ENCODE results near the gene RIN2. TPM values are rescaled to one million over a fixed set of nuclear protein-coding genes. Genes with fewer than 3 reads are reported as not detected.

RIN2 gene
- total RNA-seq, 2 donors from 2014 or later: 17.0 to 19.6 TPM

GRCh38 chr20:19783966-19784401 lies 25.9 kb downstream of the RIN2 start:
- DNase-seq: no peak
- no peak overlapping the region for H3K4me3 ChIP-seq (ENCODE audit: low read length)
- Mint-ChIP-seq H3K4me1 (peaks cover 18% of the 10 kb centered on the region), H3K9me3 (peaks cover 8% of the 10 kb centered on the region), H3K36me3 (ENCODE audit: low read depth) (peaks cover 3% of the 10 kb centered on the region), H3K4me3 (no peak overlapping the region), H3K27ac (no peak overlapping the region), H3K27me3 (ENCODE audit: insufficient read depth) (no peaks in the 10 kb centered on the region)
- H3K9me3 ChIP-seq (ENCODE audit: control insufficient read depth, low read length): peaks cover 10% of the 10 kb centered on the region
- H3K9ac ChIP-seq (ENCODE audit: extremely low read depth, low read length, poor library complexity, severe bottlenecking): no peak overlapping the region
- H3K27ac ChIP-seq (ENCODE audit: low read depth, low read length): no peak overlapping the region
- H3K36me3 ChIP-seq (ENCODE audit: control insufficient read depth, insufficient read depth, low read length): no peaks in the 10 kb centered on the region
- no peak for TF ChIP-seq CTCF (conservative IDR thresholded peaks at IDR 0.05)
- H3K27me3 ChIP-seq (ENCODE audit: control insufficient read depth, insufficient read depth, low read length, poor library complexity, severe bottlenecking): no peaks in the 10 kb centered on the region
- peaks cover 2% of the 10 kb centered on the region for H3K4me1 ChIP-seq (ENCODE audit: control insufficient read depth, insufficient read depth, low read length)
- 89 to 92% methylated on average over 3 to 7 of the region's 7 CpGs for WGBS, 2 experiments (ENCODE audit: insufficient coverage in 1 of 2, insufficient read length in 1 of 2)

- Mint-ChIP-seq H3K9me3 (peaks cover 8% of the 10 kb centered on the region), H3K27ac (no peak overlapping the region), H3K4me3 (no peak overlapping the region), H3K4me1 (peaks cover 21% of the 10 kb centered on the region), H3K36me3 (ENCODE audit: low read depth) (peaks cover 3% of the 10 kb centered on the region), H3K27me3 (ENCODE audit: insufficient read depth) (no peaks in the 10 kb centered on the region)
- H3K4me1 ChIP-seq (ENCODE audit: control insufficient read depth, insufficient read depth, low read length): peaks cover 2% of the 10 kb centered on the region
- 45 to 100% methylated on average over 1 to 11 of the region's 11 CpGs for WGBS, 2 experiments (ENCODE audit: insufficient coverage in 1 of 2, insufficient read length in 1 of 2)
- TF ChIP-seq CTCF (conservative IDR thresholded peaks at IDR 0.05): peak; percentile 84
- H3K9me3 ChIP-seq (ENCODE audit: control insufficient read depth, low read length): peaks cover 12% of the 10 kb centered on the region
- H3K36me3 ChIP-seq (ENCODE audit: control insufficient read depth, insufficient read depth, low read length): no peaks in the 10 kb centered on the region
- no peak overlapping the region for H3K4me3 ChIP-seq (ENCODE audit: low read length)
- DNase-seq: peak; percentile 70
- H3K27ac ChIP-seq (ENCODE audit: low read depth, low read length): peak overlapping the region; percentile 64
- no peak overlapping the region for H3K9ac ChIP-seq (ENCODE audit: extremely low read depth, low read length, poor library complexity, severe bottlenecking)
- H3K27me3 ChIP-seq (ENCODE audit: control insufficient read depth, insufficient read depth, low read length, poor library complexity, severe bottlenecking): no peaks in the 10 kb centered on the region
Observed at GRCh38 chr20:19784511-19785172, 26.6 kb downstream of the RIN2 start.

GRCh38 chr20:19785173-19785982 lies 27.3 kb downstream of the RIN2 start:
- Mint-ChIP-seq H3K36me3 (ENCODE audit: low read depth) (peaks cover 3% of the 10 kb centered on the region), H3K27ac (no peak overlapping the region), H3K4me3 (no peak overlapping the region), H3K9me3 (peaks cover 8% of the 10 kb centered on the region), H3K27me3 (ENCODE audit: insufficient read depth) (no peaks in the 10 kb centered on the region), H3K4me1 (peaks cover 21% of the 10 kb centered on the region)
- WGBS, 2 experiments (ENCODE audit: insufficient coverage in 1 of 2, insufficient read length in 1 of 2): 51 to 86% methylated on average over 1 to 4 of the region's 5 CpGs
- H3K27me3 ChIP-seq (ENCODE audit: control insufficient read depth, insufficient read depth, low read length, poor library complexity, severe bottlenecking): no peaks in the 10 kb centered on the region
- TF ChIP-seq CTCF (conservative IDR thresholded peaks at IDR 0.05): no peak
- peaks cover 12% of the 10 kb centered on the region for H3K9me3 ChIP-seq (ENCODE audit: control insufficient read depth, low read length)
- no peaks in the 10 kb centered on the region for H3K36me3 ChIP-seq (ENCODE audit: control insufficient read depth, insufficient read depth, low read length)
- H3K9ac ChIP-seq (ENCODE audit: extremely low read depth, low read length, poor library complexity, severe bottlenecking): no peak overlapping the region
- H3K27ac ChIP-seq (ENCODE audit: low read depth, low read length): no peak overlapping the region
- no peak overlapping the region for H3K4me3 ChIP-seq (ENCODE audit: low read length)
- peaks cover 2% of the 10 kb centered on the region for H3K4me1 ChIP-seq (ENCODE audit: control insufficient read depth, insufficient read depth, low read length)
- no peak for DNase-seq
